SK-N-SH (cell line): ENCODE data around the gene CXADR.

ENCODE experiments used
- CTCF ChIP-seq: fragments of 200-600 bp; sonication (generic); IDR thresholded peaks from 2 replicates; pipeline ENCODE4 v1.6.1; 2017; ENCODE audit warnings: antibody characterized with exemption, mild to moderate bottlenecking, moderate library complexity
- EP300 ChIP-seq, 2 experiments: IDR thresholded peaks; 2 replicates each; pipeline versions ENCODE4 v1.4.0 to v1.6.1; 2012; ENCODE audit warnings: borderline replicate concordance in 1 of 2, low read depth in 1 of 2, low read length in 1 of 2
- EZH2phosphoT487 ChIP-seq: fragments of 200-600 bp; sonication (generic); IDR thresholded peaks from 2 replicates; pipeline ENCODE4 v1.6.1; 2017; ENCODE audit warnings: low read depth, mixed run types, mild to moderate bottlenecking, antibody characterized with exemption, moderate library complexity, borderline replicate concordance
- GABPA ChIP-seq: IDR thresholded peaks from 2 replicates; pipeline ENCODE4 v1.4.0; 2012; ENCODE audit warnings: low read depth, mild to moderate bottlenecking
- POLR2AphosphoS5 ChIP-seq: IDR thresholded peaks from 2 replicates; pipeline ENCODE4 v1.6.1; 2012; ENCODE audit warnings: low read depth, low read length
- RAD21 ChIP-seq: IDR thresholded peaks from 2 replicates; pipeline ENCODE4 v1.6.1; 2012; ENCODE audit warnings: mild to moderate bottlenecking, low read length
- SMC3 ChIP-seq: IDR thresholded peaks from 2 replicates; pipeline ENCODE4 v1.6.1; 2012; ENCODE audit warnings: low read depth, low read length, improper control_type of control experiment
- USF2 ChIP-seq: fragments of 150-350 bp; IDR thresholded peaks from 2 replicates; pipeline ENCODE4 v1.6.1; 2017; ENCODE audit warnings: antibody characterized with exemption, low read length, low read depth, borderline replicate concordance

- TF ChIP-seq CTCF (no peak), RAD21 (no peak), EP300 (IDR thresholded peaks at IDR 0.05; ENCODE audit: borderline replicate concordance in 1 of 2, low read depth in 1 of 2, low read length in 1 of 2) (no peak), EZH2phosphoT487 (no peak), USF2 (no peak), POLR2AphosphoS5 (no peak), GABPA (no peak), SMC3 (no peak)
Measured at GRCh38 chr21:17532292-17532691, 19.4 kb downstream of the CXADR start.
